Stomach (tissue), 9 donors: Measurements from ENCODE around the gene ZKSCAN1. TPM values are rescaled to one million over a fixed set of nuclear protein-coding genes. Genes with fewer than 3 reads are reported as not detected.

Experiments
- DNase-seq, 2 donors: peaks; one replicate each; pipeline versions ENCODE4 v3.0.0 to v3.0.0-alpha.2; 2013 to 2019
- H3K27ac ChIP-seq, 5 donors: fragments of 200-600 bp in 4 of 5; sonication (generic) in 4 of 5; one replicate each; pipeline ENCODE4 v1.5.1; 2013 to 2019; ENCODE audit warnings: mild to moderate bottlenecking in 1 of 5, moderate library complexity in 1 of 5
- H3K27me3 ChIP-seq, 3 donors: fragments of 200-600 bp; sonication (generic); one replicate each; pipeline ENCODE4 v1.5.1; 2017 to 2019; ENCODE audit warnings: mixed run types in 1 of 3
- H3K36me3 ChIP-seq, 4 donors: fragments of 200-600 bp; sonication (generic); 1 replicate in 3 of 4; 2 replicates in 1 of 4; pipeline ENCODE4 v1.5.1; 2016 to 2019
- H3K4me1 ChIP-seq, 4 donors: fragments of 200-600 bp; sonication (generic); one replicate each; pipeline ENCODE4 v1.5.1; 2016 to 2019
- H3K4me3 ChIP-seq, 4 donors: fragments of 200-600 bp; sonication (generic) in 3 of 4; one replicate each; pipeline ENCODE4 v1.5.1; 2016 to 2019; ENCODE audit warnings: mild to moderate bottlenecking in 1 of 4
- H3K9me3 ChIP-seq, 4 donors: fragments of 200-600 bp; sonication (generic); one replicate each; pipeline ENCODE4 v1.5.1; 2016 to 2019
- CTCF ChIP-seq, 7 experiments: fragments of 450-650 bp in 4 of 7; fragments of 200-600 bp in 3 of 7; sonication (generic) in 3 of 7; IDR thresholded peaks; one replicate each; pipeline ENCODE4 v1.5.1; 2016 to 2019; ENCODE audit warnings: antibody characterized with exemption in 7 of 7, control low read depth in 2 of 7, mild to moderate bottlenecking in 1 of 7
- EP300 ChIP-seq: sonication (generic); formaldehyde crosslinking; IDR thresholded peaks from one replicate; pipeline ENCODE4 v1.6.1; 2017; ENCODE audit warnings: antibody characterized with exemption
- POLR2A ChIP-seq, 4 donors: fragments of 450-650 bp; IDR thresholded peaks; one replicate each; pipeline ENCODE4 v1.6.1; 2016; ENCODE audit warnings: antibody characterized with exemption in 4 of 4, control low read depth in 2 of 4, mild to moderate bottlenecking in 1 of 4, moderate library complexity in 1 of 4
- POLR2AphosphoS5 ChIP-seq, 3 donors: sonication (generic); formaldehyde crosslinking; IDR thresholded peaks; one replicate each; pipeline ENCODE4 v1.6.1; 2016; ENCODE audit warnings: antibody characterized with exemption in 3 of 3
- WGBS, 5 donors: extraction: QIAGEN DNeasy Blood & Tissue Kit in 3 of 5; methylation state at CpG; one replicate each; pipeline versions ENCODE4 v1.1.5 to v1.1.7; 2013 to 2018; 5-methylcytosine and 5-hydroxymethylcytosine counted together
- intact Hi-C: fragments of 100-400 bp; cut with DNase I; formaldehyde crosslinking; loops from one replicate; pipeline ENCODE4 v1.15.1; 2023; ENCODE audit warnings: low total_unique reads
- polyA plus RNA-seq, 3 donors: library from polyadenylated mRNA; stranded (reverse); fragments of 200-250 nt; gene quantifications; one replicate each; pipeline ENCODE4 v1.2.3, GENCODE V29; 2013
- total RNA-seq, 5 donors: library from RNA; depleted of rRNA; stranded (reverse); fragments of >200 nt; gene quantifications; one replicate each; pipeline versions ENCODE4 v1.1.0 to v1.2.3, GENCODE V29; 2014 to 2016
- donor health status: healthy with polysubstance abuse.
- donor health status: Bipolar disorder and iron deficiency.
- donor health status: healthy.

ZKSCAN1 gene
- total and polyA plus RNA-seq, 8 donors: 9.5 to 153 (median 50.4) TPM

DNA sequence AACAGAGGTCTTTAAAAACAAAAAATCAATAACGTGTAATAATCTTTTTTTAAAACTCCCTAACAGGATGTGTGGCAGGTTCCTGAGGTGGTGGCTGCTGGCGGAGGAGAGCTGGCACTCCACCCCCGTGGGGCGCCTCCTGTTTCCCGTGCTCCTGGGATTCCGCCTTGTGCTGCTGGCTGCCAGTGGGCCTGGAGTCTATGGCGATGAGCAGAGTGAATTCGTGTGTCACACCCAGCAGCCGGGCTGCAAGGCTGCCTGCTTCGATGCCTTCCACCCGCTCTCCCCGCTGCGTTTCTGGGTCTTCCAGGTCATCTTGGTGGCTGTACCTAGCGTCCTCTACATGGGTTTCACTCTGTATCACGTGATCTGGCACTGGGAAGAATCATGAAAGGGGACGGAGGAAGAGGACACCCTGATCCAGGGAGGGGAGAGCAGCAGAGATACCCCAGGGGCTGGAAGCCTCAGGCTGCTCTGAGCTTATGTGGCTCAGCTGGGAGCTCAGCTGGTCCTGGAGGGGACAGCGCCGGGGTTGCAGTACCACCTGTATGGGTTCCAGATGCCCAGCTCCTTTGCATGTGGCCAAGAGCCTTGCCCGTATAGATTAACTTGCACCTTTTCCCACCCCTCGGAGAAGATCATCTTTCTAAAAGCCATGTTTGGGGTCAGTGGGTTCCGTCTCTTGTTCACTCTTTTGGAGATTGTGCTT is 22.9 kb upstream of the ZKSCAN1 start:
- Histone ChIP-seq H3K4me1 (peaks cover 3 to 37% (median 27%) of the 10 kb centered on the region in 4 donors), H3K9me3 (no peaks in the 10 kb centered on the region), H3K27me3 (peaks cover 0 to 7% (median 0%) of the 10 kb centered on the region in 3 donors), H3K36me3 (no peaks in the 10 kb centered on the region), H3K27ac (no peak overlapping the region), H3K4me3 (no peak overlapping the region)
- intact Hi-C loops: loop anchor here (5.0 to 10.0 kb wide), 2 partner anchors 62 to 75 kb away; partner anchors contain the start of gene TRIM4
- WGBS, 5 donors: 63 to 76% (median 71%) methylated on average over 21 of the region's 21 CpGs
- TF ChIP-seq CTCF (IDR thresholded peaks at IDR 0.05): no peak
- no peak for TF ChIP-seq POLR2AphosphoS5 (IDR thresholded peaks at IDR 0.05)
- no peak for TF ChIP-seq POLR2A (IDR thresholded peaks at IDR 0.05)
- TF ChIP-seq EP300: no peak
- no peak for DNase-seq

- H3K27me3 ChIP-seq: no peaks in the 10 kb centered on the region
- peaks cover 3 to 47% (median 42%) of the 10 kb centered on the region in 4 donors for H3K4me1 ChIP-seq
- DNase-seq: no peak
- H3K36me3 ChIP-seq: no peaks in the 10 kb centered on the region
- 69 to 79% (median 72%) methylated on average over 8 of the region's 8 CpGs for WGBS, 5 donors
- H3K27ac ChIP-seq: no peak overlapping the region
- TF ChIP-seq POLR2AphosphoS5 (IDR thresholded peaks at IDR 0.05): no peak
- TF ChIP-seq EP300: no peak
- TF ChIP-seq CTCF (IDR thresholded peaks at IDR 0.05): no peak
- no peak for TF ChIP-seq POLR2A (IDR thresholded peaks at IDR 0.05)
- intact Hi-C loops: loop anchor here (5.0 to 10.0 kb wide), 2 partner anchors 60 to 78 kb away; partner anchors contain the start of gene TRIM4
- H3K9me3 ChIP-seq: no peaks in the 10 kb centered on the region
- no peak overlapping the region for H3K4me3 ChIP-seq
Measured at GRCh38 chr7:99994819-99995218, 20.6 kb upstream of the ZKSCAN1 start.

DNA sequence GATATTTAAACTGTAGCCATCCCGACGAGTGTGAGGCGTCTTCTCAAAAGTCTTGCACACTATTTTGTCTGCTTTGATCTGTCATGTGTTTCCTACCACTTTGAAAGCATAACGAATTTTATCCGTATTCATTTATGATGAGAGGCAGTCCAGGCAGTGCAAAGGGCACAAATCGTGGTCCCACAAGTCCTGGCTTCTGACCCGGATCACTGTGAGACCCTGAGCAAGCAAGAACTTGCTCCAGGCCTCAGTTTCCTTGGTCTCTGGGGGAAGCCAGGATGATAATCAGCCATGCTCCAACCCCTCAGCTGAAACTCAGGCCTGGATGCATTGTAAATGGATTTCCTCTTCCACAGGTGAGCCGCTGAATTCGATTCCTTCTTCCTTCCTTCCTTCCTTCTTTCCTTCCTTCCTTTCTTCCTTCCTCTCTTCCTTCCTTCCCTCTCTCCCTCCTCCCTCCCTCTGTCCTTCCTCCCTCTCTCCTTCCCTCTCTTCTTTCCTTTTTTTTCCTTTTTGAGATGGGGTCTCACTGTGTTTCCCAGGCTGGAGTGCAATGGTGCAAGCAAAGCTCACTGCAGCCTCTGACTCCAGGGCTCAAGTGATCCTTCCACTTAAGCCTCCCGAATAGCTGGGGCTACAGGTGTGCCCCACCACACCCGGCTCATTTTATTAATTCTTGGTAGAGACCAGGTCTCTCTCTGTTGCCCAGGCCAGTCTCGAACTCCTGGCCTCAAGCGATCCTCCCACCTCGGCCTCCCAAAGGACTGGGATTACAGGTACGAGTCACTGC is 18.4 kb upstream of the ZKSCAN1 start:
- TF ChIP-seq POLR2A (IDR thresholded peaks at IDR 0.05): no peak
- TF ChIP-seq POLR2AphosphoS5 (IDR thresholded peaks at IDR 0.05): no peak
- no peak for TF ChIP-seq CTCF (IDR thresholded peaks at IDR 0.05)
- TF ChIP-seq EP300: no peak
- Histone ChIP-seq H3K4me3 (peak overlapping the region; percentile 37 to 50 (median 50)), H3K27me3 (no peaks in the 10 kb centered on the region), H3K4me1 (peaks cover 8 to 52% (median 44%) of the 10 kb centered on the region in 4 donors), H3K36me3 (no peaks in the 10 kb centered on the region), H3K27ac (peak overlapping the region; percentile 75 to 89 (median 84)), H3K9me3 (no peaks in the 10 kb centered on the region)
- DNase-seq: no peak
- WGBS, 5 donors: 60 to 75% (median 61%) methylated on average over 14 to 15 of the region's 15 CpGs
- intact Hi-C loops: loop anchor here (10.0 kb wide), 1 partner anchor 58 kb away; no protein-coding TSS in a partner anchor

DNA sequence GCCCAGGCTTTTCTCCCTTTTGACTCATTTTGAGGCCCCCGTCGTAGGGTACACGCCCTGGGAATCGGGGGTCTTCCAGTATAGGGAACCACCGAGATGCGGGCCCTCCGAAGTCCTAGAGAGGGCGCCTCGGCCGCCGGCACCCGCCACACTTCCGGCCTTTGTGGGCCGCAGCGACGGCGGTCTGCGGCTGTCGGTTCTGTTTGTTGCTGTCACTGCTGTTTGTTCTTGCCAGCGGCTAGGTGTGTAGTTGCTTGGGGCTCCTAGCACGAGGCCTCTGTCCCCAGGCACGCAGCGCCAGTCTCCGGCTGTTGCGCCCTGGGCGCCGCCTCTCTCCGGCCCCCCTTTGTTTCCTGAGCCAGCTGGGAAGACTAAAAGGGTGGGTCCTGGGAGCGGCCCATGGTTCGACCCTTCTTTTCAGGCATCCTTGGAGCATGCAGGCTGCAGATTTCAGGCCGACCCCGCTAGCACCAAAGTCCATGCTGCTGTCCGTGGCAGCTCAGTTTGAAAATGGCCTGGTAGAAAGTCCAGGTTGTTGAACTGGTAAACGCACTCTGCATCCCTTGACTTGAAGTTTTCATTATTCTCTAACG is 17.8 kb upstream of the ZKSCAN1 start:
- H3K36me3 ChIP-seq: no peaks in the 10 kb centered on the region
- intact Hi-C loops: loop anchor here (10.0 kb wide), 1 partner anchor 57 kb away; no protein-coding TSS in a partner anchor
- DNase-seq: peak; percentile 79 to 90
- H3K27me3 ChIP-seq: no peaks in the 10 kb centered on the region
- H3K4me3 ChIP-seq: peak overlapping the region; percentile 37 to 50 (median 50)
- peak overlapping the region; percentile 75 to 89 (median 84) for H3K27ac ChIP-seq
- peaks cover 8 to 55% (median 47%) of the 10 kb centered on the region in 4 donors for H3K4me1 ChIP-seq
- H3K9me3 ChIP-seq: no peaks in the 10 kb centered on the region
- 3 to 6% (median 4%) methylated on average over 27 to 35 of the region's 35 CpGs for WGBS, 5 donors
- peak in 2 of 3 donors; percentile 79 to 83 for TF ChIP-seq POLR2AphosphoS5 (IDR thresholded peaks at IDR 0.05)
- TF ChIP-seq EP300: no peak
- TF ChIP-seq CTCF (IDR thresholded peaks at IDR 0.05): peak in 3 of 7 experiments; percentile 17 to 44 (median 40)
- TF ChIP-seq POLR2A (IDR thresholded peaks at IDR 0.05): no peak
